SK-N-MC (cell line): ENCODE measurements around the gene KIR3DL3.
"Not testable (repeated sequence)": the region's sequence is repeated elsewhere in the genome, so short reads cannot be mapped to it uniquely, and the experiment has no call there.

Source experiments
- EZH2 ChIP-seq: fragments of 200-600 bp; sonication (generic); IDR thresholded peaks from one replicate; pipeline ENCODE4 v1.6.1; 2017; ENCODE audit warnings: antibody characterized with exemption
- FOXP2 ChIP-seq: optimal IDR thresholded peaks from 2 replicates; pipeline ENCODE3; 2011; ENCODE audit warnings: mild to moderate bottlenecking, moderate library complexity; ENCODE audit not compliant: insufficient read depth; ENCODE audit errors: extremely low read length, control extremely low read depth
- POLR2AphosphoS5 ChIP-seq: IDR thresholded peaks from 2 replicates; pipeline ENCODE4 v1.6.1; 2012; ENCODE audit warnings: mild to moderate bottlenecking, low read depth, low read length, borderline replicate concordance

DNA sequence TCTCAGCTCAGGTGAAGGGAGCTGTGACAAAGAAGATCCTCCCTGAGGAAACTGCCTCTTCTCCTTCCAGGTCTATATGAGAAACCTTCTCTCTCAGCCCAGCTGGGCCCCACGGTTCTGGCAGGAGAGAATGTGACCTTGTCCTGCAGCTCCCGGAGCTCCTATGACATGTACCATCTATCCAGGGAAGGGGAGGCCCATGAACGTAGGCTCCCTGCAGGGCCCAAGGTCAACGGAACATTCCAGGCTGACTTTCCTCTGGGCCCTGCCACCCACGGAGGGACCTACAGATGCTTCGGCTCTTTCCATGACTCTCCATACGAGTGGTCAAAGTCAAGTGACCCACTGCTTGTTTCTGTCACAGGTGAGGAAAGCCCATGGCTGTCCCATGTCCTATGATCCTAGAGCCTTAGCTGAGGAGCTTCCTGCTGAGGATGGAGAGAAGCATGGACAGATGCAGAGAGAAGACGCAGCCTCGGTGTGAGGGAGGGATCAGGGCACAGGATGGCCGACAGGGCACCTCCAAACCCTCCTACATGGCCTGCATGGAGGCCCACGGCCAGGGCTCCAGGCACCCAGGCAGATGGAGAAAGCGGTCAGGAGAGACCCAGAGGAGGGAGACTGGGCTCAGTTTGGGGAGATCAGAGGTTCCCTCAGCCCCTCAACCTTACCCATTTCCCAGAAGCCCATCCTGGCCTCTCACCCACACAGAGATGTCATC is 51.0 kb downstream of the KIR3DL3 start:
- not testable (repeated sequence) for TF ChIP-seq EZH2, POLR2AphosphoS5, FOXP2
